GM18519 (cell line): ENCODE results near the gene FCAMR.

ENCODE experiments used
- ATAC-seq: cut with Tn5 transposase; IDR thresholded peaks from one replicate; pipeline ENCODE4 v1.9.1; 2021; ENCODE audit warnings: mild to moderate bottlenecking, moderate library complexity; ENCODE audit not compliant: unreplicated experiment, low FRiP score

Gene FCAMR

DNA sequence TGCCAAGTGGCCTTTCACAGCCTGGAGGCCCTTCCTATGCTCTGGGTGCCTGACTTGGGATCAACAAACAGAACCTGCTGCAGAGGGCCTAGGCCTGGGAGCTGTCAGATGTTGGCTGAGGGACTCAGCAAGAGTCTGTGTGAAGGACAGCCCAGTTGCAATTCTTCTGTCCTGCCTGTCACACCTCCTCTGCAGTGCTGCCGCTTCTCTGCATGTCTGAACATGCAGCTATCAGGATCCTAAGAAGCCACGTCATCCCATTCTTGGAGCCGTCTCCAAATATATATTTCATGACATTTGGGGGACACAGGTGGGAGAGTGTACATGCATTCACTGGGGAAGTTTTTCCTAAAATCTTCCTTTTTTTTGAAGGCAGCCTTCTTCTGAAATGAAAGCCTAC is 8.6 kb downstream of the FCAMR start:
- no peak for ATAC-seq

- no peak for ATAC-seq
Measured at GRCh38 chr1:206960676-206961386, 9.4 kb downstream of the FCAMR start.

DNA sequence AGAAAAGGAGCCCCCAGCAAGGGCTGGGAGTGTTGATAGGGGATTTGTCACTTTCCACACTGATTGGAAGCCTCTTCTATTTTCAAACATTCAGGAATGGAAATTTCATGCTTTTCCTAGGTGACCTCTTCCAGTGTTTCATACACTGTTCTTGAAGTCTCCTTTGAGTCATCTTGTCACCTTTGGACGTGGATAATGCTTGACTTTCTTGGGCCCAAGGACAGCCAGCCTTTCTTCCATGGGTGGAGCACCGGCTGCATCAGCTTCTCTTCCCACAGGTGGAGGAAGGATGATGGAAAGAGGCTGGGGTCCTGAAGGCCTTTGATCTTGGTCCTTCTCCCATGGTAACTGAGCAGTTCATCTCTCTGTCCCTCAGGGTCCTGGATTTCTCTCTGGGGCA is 12.1 kb downstream of the FCAMR start:
- ATAC-seq: no peak

- no peak for ATAC-seq
Measured at GRCh38 chr1:206957639-206958038, 12.6 kb downstream of the FCAMR start.

GRCh38 chr1:206955476-206956451 is 14.5 kb downstream of the FCAMR start:
- ATAC-seq: no peak

DNA sequence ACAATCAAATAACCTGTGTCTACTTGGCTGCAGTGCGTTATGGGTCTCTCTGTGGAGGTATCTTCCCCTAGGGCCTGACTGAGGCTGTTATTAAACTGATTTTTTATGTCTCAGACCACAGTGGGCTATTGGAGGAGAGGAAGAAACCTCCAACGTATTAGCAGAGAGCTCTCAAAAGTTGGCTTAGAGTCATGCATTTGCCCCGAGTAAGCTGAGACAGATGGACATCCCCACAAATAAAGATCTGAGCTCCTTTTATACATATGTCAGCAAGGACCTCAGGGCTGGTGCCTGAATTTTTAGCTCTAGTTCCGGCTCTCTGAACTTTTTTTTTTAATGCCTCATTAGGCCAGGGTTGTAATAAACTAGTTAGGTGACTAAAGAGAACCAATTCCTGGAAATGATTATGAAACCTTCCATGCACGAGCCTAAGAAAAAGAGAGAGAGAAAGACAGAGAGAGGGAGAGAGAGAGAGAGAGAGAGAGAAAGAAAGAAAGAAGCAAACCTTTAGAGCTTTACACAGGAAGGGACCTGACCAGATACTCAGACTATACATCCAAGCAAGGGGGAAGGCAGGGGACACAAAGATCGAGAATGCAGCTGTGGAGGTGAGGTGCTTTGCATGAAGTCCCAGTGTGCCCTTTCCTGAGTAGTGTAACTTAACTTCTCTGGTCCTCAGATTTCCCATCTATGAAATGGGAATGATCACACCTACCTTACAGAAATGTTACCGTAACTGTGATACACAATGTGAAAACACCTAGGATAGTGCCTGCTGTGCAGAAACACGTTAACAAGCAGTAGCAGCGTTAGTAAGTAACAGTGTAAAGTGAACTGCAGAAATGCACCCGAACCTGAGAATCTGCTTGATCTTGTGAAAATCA is 15.6 kb downstream of the FCAMR start:
- no peak for ATAC-seq

- ATAC-seq: no peak
Measured at GRCh38 chr1:206953626-206954025, 16.6 kb downstream of the FCAMR start.

GRCh38 chr1:206953126-206953525 is 17.1 kb downstream of the FCAMR start:
- ATAC-seq: no peak

GRCh38 chr1:206952171-206952570 is 18.1 kb downstream of the FCAMR start:
- ATAC-seq: no peak

- no peak for ATAC-seq
Measured at GRCh38 chr1:206951318-206952100, 18.8 kb downstream of the FCAMR start.

GRCh38 chr1:206949641-206950040 is 20.6 kb downstream of the FCAMR start:
- no peak for ATAC-seq

- ATAC-seq: no peak
Measured at GRCh38 chr1:206949208-206949607, 21.1 kb downstream of the FCAMR start.

GRCh38 chr1:206947255-206947654 is 23.0 kb downstream of the FCAMR start:
- ATAC-seq: no peak

GRCh38 chr1:206946261-206946660 is 24.0 kb downstream of the FCAMR start, which contains the start of gene PIGR:
Gene PIGR, minus strand, starts transcription at chr1:206946466. Its CDS starts 5,935 bp downstream, at chr1:206940531.
- no peak for ATAC-seq

DNA sequence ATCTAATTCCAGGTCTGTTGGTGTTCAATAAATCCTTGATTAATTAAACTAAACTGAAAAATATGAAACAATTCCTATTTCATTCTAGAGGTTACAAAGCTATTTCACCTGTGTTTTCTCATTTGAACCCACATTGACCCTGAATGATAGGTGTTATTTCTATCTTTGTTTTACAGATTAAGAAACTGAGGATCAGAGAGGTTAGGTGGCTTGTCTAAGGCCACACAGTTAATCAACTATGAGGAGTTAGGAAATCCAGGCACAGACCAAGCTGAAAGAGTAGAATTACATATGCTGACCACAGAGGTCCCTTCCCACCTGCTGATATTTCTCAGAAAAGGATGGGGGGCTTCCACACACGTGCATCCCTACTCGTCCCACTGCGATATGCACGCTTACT is 24.5 kb downstream of the FCAMR start:
- no peak for ATAC-seq

- no peak for ATAC-seq
Measured at GRCh38 chr1:206944703-206945102, 25.6 kb downstream of the FCAMR start.

GRCh38 chr1:206941766-206942418 is 28.4 kb downstream of the FCAMR start:
- ATAC-seq: no peak

- no peak for ATAC-seq
Measured at GRCh38 chr1:206940588-206940936, 29.7 kb downstream of the FCAMR start.

GRCh38 chr1:206939841-206940587 is 30.2 kb downstream of the FCAMR start:
- no peak for ATAC-seq
